Neural cell (in vitro differentiated cells): ENCODE results near the gene ARPC5L. TPM values are rescaled to one million over a fixed set of nuclear protein-coding genes. Genes with fewer than 3 reads are reported as not detected.

Experiments
- H2AFZ ChIP-seq: fragments of 200-600, 300-800 bp; sonication (generic), shearing (Covaris generic); 2 replicates; pipeline ENCODE4 v1.6.0; 2014; ENCODE audit warnings: low read depth, mild to moderate bottlenecking, antibody characterized with exemption, low read length, moderate library complexity
- H3F3A ChIP-seq: fragments of 200-600 bp; shearing (Covaris generic); 2 replicates; pipeline ENCODE4 v1.6.1; 2016; ENCODE audit warnings: mild to moderate bottlenecking, moderate library complexity, mixed read lengths, antibody characterized with exemption, low read length; ENCODE audit not compliant: insufficient read depth, poor library complexity, severe bottlenecking
- H3K27ac ChIP-seq: fragments of 200-600, 300-800 bp; sonication (generic), shearing (Covaris generic); 2 replicates; pipeline ENCODE4 v1.5.1; 2014; ENCODE audit warnings: mild to moderate bottlenecking, low read length, moderate library complexity
- H3K27me3 ChIP-seq: fragments of 300-800, 200-600 bp; sonication (generic), shearing (Covaris generic); 2 replicates; pipeline ENCODE4 v1.6.0; 2014; ENCODE audit warnings: mild to moderate bottlenecking, low read depth, low read length, moderate library complexity; ENCODE audit not compliant: insufficient read depth
- H3K36me3 ChIP-seq: fragments of 300-800, 200-600 bp; sonication (generic), shearing (Covaris generic); 2 replicates; pipeline ENCODE4 v1.5.1; 2014; ENCODE audit warnings: mild to moderate bottlenecking, antibody characterized with exemption, low read length, moderate library complexity; ENCODE audit not compliant: insufficient read depth
- H3K4me2 ChIP-seq: fragments of 300-800, 200-600 bp; sonication (generic), shearing (Covaris generic); 2 replicates; pipeline ENCODE4 v1.6.0; 2014; ENCODE audit warnings: mild to moderate bottlenecking, low read length
- H3K4me3 ChIP-seq: fragments of 300-800, 200-600 bp; sonication (generic), shearing (Covaris generic); 2 replicates; pipeline ENCODE4 v1.5.1; 2014; ENCODE audit warnings: mild to moderate bottlenecking, low read length, moderate library complexity
- H3K79me2 ChIP-seq: fragments of 200-600 bp; shearing (Covaris generic); replicated peaks from 2 replicates; pipeline ENCODE4 v1.6.0; 2014; ENCODE audit warnings: mild to moderate bottlenecking, low read length, moderate library complexity; ENCODE audit not compliant: insufficient read depth
- H3K9ac ChIP-seq: fragments of 300-800, 200-600 bp; sonication (generic), shearing (Covaris generic); 2 replicates; pipeline ENCODE4 v1.6.1; 2016; ENCODE audit warnings: mild to moderate bottlenecking, low read length, mixed read lengths
- H3K9me2 ChIP-seq: fragments of 200-600 bp; shearing (Covaris generic); 2 replicates; pipeline ENCODE4 v1.6.1; 2016; ENCODE audit warnings: mild to moderate bottlenecking, low read length, mixed read lengths; ENCODE audit not compliant: insufficient read depth
- H3K9me3 ChIP-seq: fragments of 200-600, 300-800 bp; sonication (generic), shearing (Covaris generic); 2 replicates; pipeline ENCODE4 v1.6.1; 2016; ENCODE audit warnings: mild to moderate bottlenecking, mixed run types, low read length, moderate library complexity, mixed read lengths
- H4K20me1 ChIP-seq: fragments of 200-600 bp; shearing (Covaris generic); 2 replicates; pipeline ENCODE4 v1.6.1; 2016; ENCODE audit warnings: mild to moderate bottlenecking, mixed run types; ENCODE audit not compliant: insufficient read depth
- CTCF ChIP-seq: fragments of 450-650 bp; IDR thresholded peaks from 2 replicates; pipeline ENCODE4 v1.5.1; 2014; ENCODE audit warnings: antibody characterized with exemption, mild to moderate bottlenecking, moderate library complexity; ENCODE audit not compliant: poor library complexity, severe bottlenecking
- EP300 ChIP-seq: fragments of 450-650 bp; conservative IDR thresholded peaks from 2 replicates; pipeline ENCODE4 v1.6.1; 2014; ENCODE audit warnings: antibody characterized with exemption, mild to moderate bottlenecking, moderate library complexity; ENCODE audit not compliant: poor library complexity, severe bottlenecking
- EZH2 ChIP-seq: fragments of 200-600, 300-800 bp; shearing (Covaris generic), sonication (generic); IDR thresholded peaks from 2 replicates; pipeline ENCODE4 v1.6.1; 2014; ENCODE audit warnings: antibody characterized with exemption, low read length, borderline replicate concordance, mild to moderate bottlenecking; ENCODE audit not compliant: insufficient read depth, poor library complexity, severe bottlenecking
- MXI1 ChIP-seq: fragments of 450-650 bp; conservative IDR thresholded peaks from 2 replicates; pipeline ENCODE4 v1.6.1; 2014; ENCODE audit warnings: antibody characterized with exemption, mild to moderate bottlenecking; ENCODE audit not compliant: poor library complexity, severe bottlenecking
- POLR2AphosphoS5 ChIP-seq: IDR thresholded peaks from 2 replicates; pipeline ENCODE4 v1.6.1; 2012
- RAD21 ChIP-seq: fragments of 450-650 bp; conservative IDR thresholded peaks from 2 replicates; pipeline ENCODE4 v1.6.1; 2014; ENCODE audit warnings: antibody characterized with exemption, mild to moderate bottlenecking, moderate library complexity
- REST ChIP-seq: IDR thresholded peaks from 2 replicates; pipeline ENCODE4 v1.6.1; 2012; ENCODE audit warnings: borderline replicate concordance
- SMC3 ChIP-seq: fragments of 450-650 bp; conservative IDR thresholded peaks from 2 replicates; pipeline ENCODE4 v1.6.1; 2014; ENCODE audit warnings: antibody characterized with exemption, mild to moderate bottlenecking, moderate library complexity; ENCODE audit not compliant: poor library complexity
- TAF1 ChIP-seq: IDR thresholded peaks from 2 replicates; pipeline ENCODE4 v1.6.1; 2012; ENCODE audit warnings: low read depth
- polyA plus RNA-seq: library from polyadenylated mRNA; depleted of rRNA; stranded (reverse); fragments of >200 nt; gene quantifications from 2 replicates; pipeline ENCODE4 v1.2.3, GENCODE V29; 2014

The ARPC5L gene
- polyA plus RNA-seq, 1 donor from 2014 or later: 46.5 TPM

GRCh38 chr9:124889006-124889405 is 27.1 kb downstream of the ARPC5L start:
- no peaks in the 10 kb centered on the region for H3F3A ChIP-seq
- no peaks in the 10 kb centered on the region for H3K9me2 ChIP-seq
- TF ChIP-seq EZH2 (no peak), RAD21 (no peak), SMC3 (no peak), POLR2AphosphoS5 (no peak), EP300 (no peak), MXI1 (no peak), REST (no peak), TAF1 (no peak), CTCF (no peak)
- H3K9me3 ChIP-seq: no peaks in the 10 kb centered on the region
- no peaks in the 10 kb centered on the region for H4K20me1 ChIP-seq
- peaks cover 11% of the 10 kb centered on the region for H3K36me3 ChIP-seq
- H3K27ac ChIP-seq: no peak overlapping the region
- H3K4me3 ChIP-seq: no peak overlapping the region
- H3K79me2 ChIP-seq: no peaks in the 10 kb centered on the region
- H3K27me3 ChIP-seq: no peaks in the 10 kb centered on the region
- no peak overlapping the region for H3K9ac ChIP-seq
- no peak overlapping the region for H3K4me2 ChIP-seq
- H2AFZ ChIP-seq: no peak overlapping the region

- Histone ChIP-seq H3K79me2 (no peaks in the 10 kb centered on the region), H3K4me2 (no peak overlapping the region), H3K27ac (no peak overlapping the region), H4K20me1 (no peaks in the 10 kb centered on the region), H3K9ac (no peak overlapping the region), H3F3A (no peaks in the 10 kb centered on the region), H3K9me3 (no peaks in the 10 kb centered on the region), H3K9me2 (no peaks in the 10 kb centered on the region), H3K36me3 (peaks cover 11% of the 10 kb centered on the region), H2AFZ (no peak overlapping the region), H3K27me3 (no peaks in the 10 kb centered on the region), H3K4me3 (no peak overlapping the region)
- TF ChIP-seq TAF1 (no peak), RAD21 (no peak), EZH2 (no peak), CTCF (no peak), POLR2AphosphoS5 (no peak), MXI1 (no peak), EP300 (no peak), SMC3 (no peak), REST (no peak)
Observed at GRCh38 chr9:124890179-124890578, 28.2 kb downstream of the ARPC5L start.
